HFF-Myc (cell line): ENCODE results near the gene GRIN3A.

Experiments
- DNase-seq: peaks from one replicate; pipeline ENCODE4 v3.0.0-alpha.2; 2011; ENCODE audit warnings: low read depth; ENCODE audit errors: extremely low read depth
- H3K4me3 ChIP-seq: replicated peaks from 2 replicates; pipeline ENCODE4 v1.5.1; 2011; ENCODE audit warnings: low read depth, mild to moderate bottlenecking, control low read depth, low read length
- CTCF ChIP-seq: IDR thresholded peaks from 2 replicates; pipeline ENCODE4 v1.5.1; 2012; ENCODE audit warnings: mild to moderate bottlenecking, low read depth, low read length, control low read depth; ENCODE audit errors: missing control alignments

Gene GRIN3A

GRCh38 chr9:101524371-101524770, 214.1 kb downstream of the GRIN3A start:
- no peak for TF ChIP-seq CTCF
- DNase-seq, result no peak

More at GRCh38 chr9:101524371-101524770, 214.1 kb downstream of the GRIN3A start:
- H3K4me3 ChIP-seq, result no peak overlapping the region
